Stimulated activated CD4-positive, alpha-beta T cell treated with anti-CD3 and anti-CD28 coated beads, TNF-alpha, amount 100 ng/mL, for 4 hours (primary cell): ENCODE data around the gene XIAP.
"Not testable (repeated sequence)": the region's sequence is repeated elsewhere in the genome, so short reads cannot be mapped to it uniquely, and the experiment has no call there.

Experiments used
- DNase-seq, 3 experiments: peaks; one replicate each; pipeline ENCODE4 v3.0.0-alpha.2; 2020; ENCODE audit warnings: low read depth in 3 of 3

XIAP gene

GRCh38 chrX:123859846-123860838, at the start of gene XIAP:
XIAP (plus strand) TSS chrX:123860053; CDS start chrX:123885663, 25,610 bp downstream.
- peak in 2 of 3 experiments; percentile 14 to 40 for DNase-seq

GRCh38 chrX:123814343-123814742, 45.5 kb upstream of the XIAP start:
- no peak for DNase-seq

- DNase-seq, result not testable (repeated sequence)
Observed at GRCh38 chrX:123814934-123815394, 44.9 kb upstream of the XIAP start.

GRCh38 chrX:123817288-123817894, 42.5 kb upstream of the XIAP start:
- DNase-seq, result no peak

DNA sequence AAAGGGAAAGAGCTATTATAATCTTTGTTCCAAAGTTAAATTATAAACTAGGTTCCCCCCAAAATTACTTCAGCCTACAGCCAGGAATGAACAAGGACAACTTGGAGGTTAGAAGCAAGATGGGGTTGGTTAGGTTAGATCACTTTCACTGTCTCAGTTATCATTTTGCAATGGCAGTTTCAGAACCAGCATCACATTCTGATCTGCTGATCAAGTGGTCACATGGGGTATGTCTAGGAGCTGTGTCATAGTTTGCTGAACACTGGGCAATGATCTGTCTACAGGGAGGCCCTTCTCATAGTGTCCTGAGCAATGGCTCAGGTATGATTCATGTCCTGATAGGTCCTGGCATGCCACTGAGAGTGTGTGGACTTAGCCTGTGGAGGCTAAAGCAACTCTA, 41.6 kb upstream of the XIAP start:
- no peak for DNase-seq

DNA sequence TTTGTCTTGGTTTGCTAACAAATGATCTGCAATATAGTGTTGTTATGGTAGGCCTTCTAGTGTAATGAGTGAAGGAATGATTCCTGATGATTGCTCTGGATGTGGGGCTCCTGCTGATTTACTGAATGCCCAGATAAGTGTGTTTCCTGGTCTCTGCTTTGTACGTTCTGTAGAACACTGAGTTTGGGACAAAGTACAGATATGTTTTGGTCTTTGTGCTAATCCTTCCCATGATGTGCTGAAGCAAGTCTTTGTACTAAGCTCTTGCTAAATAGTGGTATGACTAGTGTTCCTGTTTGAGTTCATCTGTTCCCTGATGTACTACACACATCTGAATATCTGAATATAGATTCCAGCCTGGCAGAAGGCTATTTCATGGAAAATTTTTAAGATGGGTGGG, 36.9 kb upstream of the XIAP start:
- DNase-seq, result no peak

DNA sequence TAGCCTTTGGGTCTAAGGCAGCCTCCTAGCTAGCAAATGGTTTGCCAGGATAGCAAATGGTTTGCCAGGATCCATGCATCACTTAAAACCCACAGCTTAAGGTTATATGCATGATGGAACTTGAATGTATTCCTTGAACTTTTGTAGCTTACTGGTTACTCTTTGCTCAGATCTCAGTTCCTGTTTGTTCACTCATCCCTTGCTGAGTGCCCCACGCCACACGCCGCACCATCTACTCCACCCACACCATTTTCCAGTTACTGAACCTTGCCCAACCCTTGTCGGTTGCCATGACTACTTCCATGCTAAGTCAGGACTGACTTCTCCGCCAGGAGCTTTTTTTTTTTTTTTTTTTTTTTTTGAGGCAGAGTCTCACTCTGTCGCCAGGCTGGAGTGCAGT, 29.5 kb upstream of the XIAP start:
- no peak for DNase-seq

DNA sequence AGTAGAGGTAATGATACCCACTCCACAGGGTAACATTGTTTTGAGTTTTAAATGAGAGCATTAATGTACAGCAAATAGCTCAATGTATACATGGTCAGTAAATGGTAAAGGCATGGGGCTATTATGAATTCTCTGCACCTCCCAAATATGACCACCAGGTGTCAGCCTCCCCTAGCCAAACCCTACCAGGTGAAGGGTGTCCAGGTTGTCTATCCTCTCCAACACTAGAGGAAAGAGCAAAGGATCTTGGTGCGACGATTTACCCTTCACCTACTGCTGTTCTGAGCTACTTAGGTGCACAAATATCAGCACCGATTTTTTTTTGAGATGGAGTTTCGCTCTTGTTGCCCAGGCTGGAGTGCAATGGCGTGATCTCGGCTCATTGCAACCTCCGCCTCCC, 26.5 kb upstream of the XIAP start:
- DNase-seq, result peak; percentile 12 to 21 (median 19)

DNA sequence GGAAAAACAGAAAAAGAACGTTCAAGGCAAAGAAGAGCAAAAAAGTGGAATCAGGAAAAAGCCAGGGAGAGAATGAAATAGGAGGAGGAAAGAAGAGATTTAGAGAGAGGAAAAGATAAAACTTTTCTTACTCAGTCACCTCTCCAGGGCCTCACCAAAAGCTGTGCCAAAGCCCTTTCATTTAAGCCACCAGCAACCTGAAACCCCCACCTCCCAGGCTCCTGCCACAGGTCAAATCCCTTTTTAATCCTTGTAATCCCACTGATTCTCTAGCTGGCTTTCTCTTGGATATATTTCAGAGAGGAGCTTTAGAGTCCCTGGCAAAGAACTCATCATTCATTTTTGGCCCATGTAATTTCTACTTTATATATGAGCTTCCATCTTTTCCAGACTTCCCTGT, 25.7 kb upstream of the XIAP start:
- DNase-seq, result no peak

DNA sequence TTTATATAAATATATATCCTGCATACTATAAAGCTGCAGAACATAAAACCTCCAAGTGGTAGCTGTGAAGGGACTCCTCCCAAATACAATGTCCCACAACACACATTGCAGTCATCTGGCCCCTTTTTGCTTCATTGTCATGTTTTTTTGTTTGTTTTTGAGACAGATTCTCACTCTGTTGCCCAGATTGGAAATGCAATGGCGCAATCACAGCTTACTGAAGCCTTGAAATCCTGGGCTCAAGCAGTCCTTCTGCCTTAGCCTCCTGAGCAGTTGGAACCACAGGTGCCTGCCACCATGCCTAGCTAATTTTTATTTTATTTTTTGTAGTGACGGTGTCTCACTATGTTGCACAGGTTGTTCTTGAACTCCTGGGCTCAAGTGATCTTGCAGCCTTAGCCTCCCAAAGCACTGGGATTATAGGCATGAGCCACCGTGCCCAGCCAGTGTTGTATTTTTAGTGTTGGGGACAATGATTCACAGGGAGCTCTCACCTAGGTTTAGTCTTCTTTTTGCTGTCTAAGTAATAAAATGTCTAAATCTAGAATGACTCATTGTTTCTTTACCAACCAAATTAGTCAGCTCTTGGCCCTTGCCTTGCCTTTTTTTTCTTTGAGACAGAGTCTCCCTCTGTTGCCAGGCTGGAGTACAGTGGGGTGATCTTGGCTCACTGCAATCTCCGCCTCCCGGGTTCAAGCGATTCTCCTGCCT, 24.0 kb upstream of the XIAP start:
- no peak for DNase-seq

DNA sequence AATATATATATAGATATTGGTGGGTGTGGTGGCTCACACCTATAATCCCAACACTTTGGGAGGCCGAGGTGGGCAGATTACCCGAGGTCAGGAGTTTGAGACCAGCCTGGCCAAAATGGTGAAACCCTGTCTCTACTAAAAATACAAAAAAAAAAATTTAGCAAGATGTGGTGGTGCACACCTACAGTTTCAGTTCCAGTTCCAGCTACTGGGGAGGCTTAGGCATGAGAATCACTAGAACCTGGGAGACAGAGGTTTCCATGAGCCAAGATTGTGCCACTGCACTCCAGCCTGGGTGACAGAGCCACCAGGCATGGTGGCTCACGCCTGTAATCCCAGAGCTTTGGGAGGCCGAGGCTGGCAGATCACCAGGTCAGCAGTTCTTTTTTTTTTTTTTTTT, 14.7 kb upstream of the XIAP start:
- not testable (repeated sequence) for DNase-seq

- DNase-seq, result no peak
Observed at GRCh38 chrX:123846577-123847038, 13.2 kb upstream of the XIAP start.

DNA sequence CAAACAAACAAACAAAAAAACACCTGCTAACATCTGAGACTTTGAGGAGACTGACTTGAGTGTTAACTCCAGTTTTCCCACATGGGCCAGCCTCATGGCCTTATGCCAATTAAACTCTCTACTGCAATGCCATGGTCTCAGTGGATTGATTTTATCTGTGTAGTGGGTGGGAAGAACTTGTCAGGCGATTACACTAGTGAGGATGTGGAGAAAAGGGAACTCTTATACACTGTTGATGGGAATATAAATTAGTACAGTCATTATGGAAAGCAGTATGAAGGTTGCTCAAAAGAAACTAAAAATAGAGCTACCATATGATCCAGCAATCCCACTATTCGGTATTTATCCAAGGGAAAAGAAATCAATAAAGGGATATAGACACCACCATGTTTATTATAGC, 12.8 kb upstream of the XIAP start:
- no peak for DNase-seq

- DNase-seq, result no peak
Observed at GRCh38 chrX:123849096-123849495, 10.8 kb upstream of the XIAP start.

GRCh38 chrX:123849906-123850305, 9.9 kb upstream of the XIAP start:
- not testable (repeated sequence) for DNase-seq

GRCh38 chrX:123851079-123851478, 8.8 kb upstream of the XIAP start:
- no peak for DNase-seq

DNA sequence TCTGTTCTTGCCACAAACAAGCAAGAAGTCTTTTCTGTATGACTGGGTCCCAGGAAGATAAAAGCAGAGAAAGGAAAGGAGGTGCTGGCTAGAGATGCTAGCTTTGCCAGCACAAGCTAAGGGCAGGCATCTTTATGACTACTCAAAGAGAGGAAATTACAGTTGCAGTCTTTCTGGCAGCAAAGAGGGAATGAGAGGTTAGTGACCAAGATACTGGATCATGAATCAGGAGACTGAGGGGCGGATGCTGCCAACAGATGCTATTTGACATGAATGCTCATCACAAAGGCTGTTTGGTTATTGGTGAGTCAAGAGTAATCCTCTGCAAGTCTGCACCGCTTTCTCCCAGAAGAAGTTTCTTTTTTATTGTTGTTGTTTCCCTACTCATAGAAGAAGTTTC, 5.5 kb upstream of the XIAP start:
- no peak for DNase-seq

GRCh38 chrX:123859409-123859845, 426 bp upstream of the XIAP start:
- peak in 2 of 3 experiments; percentile 26 to 27 for DNase-seq

DNA sequence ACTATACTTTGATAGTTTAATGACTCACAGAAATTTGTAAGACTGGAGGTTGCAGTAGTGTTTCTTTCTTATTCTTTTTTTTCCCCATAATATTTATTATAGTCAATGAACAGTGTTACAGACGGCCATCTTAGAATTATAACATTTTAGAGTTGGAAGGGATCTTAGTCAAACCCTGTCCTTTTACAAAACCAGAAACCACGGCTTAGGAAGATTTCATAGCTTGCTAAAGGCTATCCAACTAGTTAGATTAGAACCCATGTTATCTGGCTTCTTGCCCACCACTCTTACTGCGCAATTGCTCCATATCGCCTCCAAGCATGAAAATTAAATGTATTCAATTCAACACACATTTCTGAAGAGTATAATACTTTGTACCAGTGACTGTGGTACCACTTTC, 1.1 kb downstream of the XIAP start:
- DNase-seq, result no peak

- no peak for DNase-seq
Observed at GRCh38 chrX:123869488-123869887, 9.6 kb downstream of the XIAP start.

GRCh38 chrX:123871309-123871708, 11.5 kb downstream of the XIAP start:
- no peak for DNase-seq

GRCh38 chrX:123873956-123874355, 14.1 kb downstream of the XIAP start:
- no peak for DNase-seq
